HG02588 (cell line): ENCODE measurements around the gene SPATA6L.
"Not testable (repeated sequence)": the region's sequence is repeated elsewhere in the genome, so short reads cannot be mapped to it uniquely, and the experiment has no call there.

Experiments
- ATAC-seq: cut with Tn5 transposase; IDR thresholded peaks from one replicate; pipeline ENCODE4 v1.9.1; 2021; ENCODE audit warnings: mild to moderate bottlenecking, moderate library complexity; ENCODE audit not compliant: unreplicated experiment

Gene SPATA6L

DNA sequence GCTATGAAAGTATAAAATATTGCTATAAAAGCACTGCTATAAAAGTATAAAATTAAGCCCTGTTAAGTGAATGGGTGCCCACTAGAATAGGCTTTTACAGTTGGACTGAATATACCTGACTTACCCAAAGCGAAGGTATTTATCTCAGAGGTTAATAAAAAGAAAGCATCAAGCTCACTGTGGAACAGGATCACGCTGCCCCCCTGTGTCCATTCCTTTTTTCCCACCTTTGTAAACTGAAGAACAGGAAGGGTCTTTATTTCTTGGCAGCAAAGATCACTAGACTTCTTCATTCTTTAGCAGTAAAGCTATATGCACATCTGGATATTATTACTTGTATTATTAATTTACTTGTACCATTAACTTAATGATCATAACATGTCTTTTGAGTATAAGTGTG, 26.3 kb downstream of the SPATA6L start:
- no peak for ATAC-seq

- ATAC-seq: no peak
These were observed 26.9 kb downstream of the SPATA6L start for GRCh38 chr9:4639420-4639819.

GRCh38 chr9:4638968-4639367, 27.3 kb downstream of the SPATA6L start:
- no peak for ATAC-seq

DNA sequence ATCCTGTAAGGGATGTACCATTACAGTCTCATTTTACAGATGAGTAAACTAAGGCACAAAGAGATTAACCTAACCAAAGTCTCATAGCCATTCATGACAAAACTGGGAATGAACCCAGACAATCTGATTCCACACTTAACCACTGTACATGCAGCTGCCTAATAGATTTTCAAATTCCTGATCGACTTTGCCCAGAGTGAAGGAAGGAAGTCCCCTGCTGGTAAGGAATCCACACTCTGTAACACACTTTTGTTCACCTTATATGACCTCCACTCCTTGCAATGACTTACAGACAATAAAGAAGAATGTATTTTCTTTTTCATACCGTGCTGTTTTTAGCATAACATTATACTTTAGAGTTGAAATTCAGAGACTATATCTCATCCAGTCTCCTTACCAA, 35.4 kb downstream of the SPATA6L start:
- ATAC-seq: no peak

GRCh38 chr9:4622016-4622415, 44.3 kb downstream of the SPATA6L start:
- ATAC-seq: no peak

GRCh38 chr9:4620881-4621555, 45.3 kb downstream of the SPATA6L start:
- no peak for ATAC-seq

DNA sequence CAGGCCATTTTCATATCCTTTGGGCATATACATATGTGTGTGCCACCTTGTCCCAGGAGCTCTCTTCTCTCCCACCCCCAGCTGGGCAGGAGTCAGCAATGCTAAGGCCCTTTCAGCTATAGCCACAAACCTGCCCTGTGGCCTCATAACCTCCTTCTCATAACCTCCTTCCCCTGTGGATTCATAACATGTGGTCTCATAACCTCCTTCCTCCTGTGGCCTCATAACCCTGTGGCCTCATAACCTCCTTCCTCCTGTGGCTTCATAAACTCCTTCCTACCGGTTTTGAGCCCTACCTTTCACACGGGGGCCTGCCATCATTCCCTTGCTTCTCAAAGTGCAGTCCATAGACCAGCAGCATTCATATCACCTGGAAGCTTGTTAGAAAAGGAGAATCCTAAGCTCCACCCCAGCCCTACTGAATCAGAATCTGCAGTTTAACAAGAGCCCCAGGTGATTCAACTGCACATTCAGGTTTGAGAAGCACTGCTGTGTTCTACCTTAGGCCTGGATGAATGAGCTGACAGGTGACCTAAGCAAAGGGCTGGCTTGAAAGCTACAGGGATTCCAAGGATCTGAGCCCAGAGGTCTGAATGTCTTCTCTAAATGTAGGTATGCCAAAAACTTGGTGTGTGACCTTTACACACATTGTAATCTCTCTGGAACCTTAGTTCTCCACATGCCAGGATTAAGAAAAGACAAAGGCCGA, 46.1 kb downstream of the SPATA6L start:
- no peak for ATAC-seq

- ATAC-seq: no peak
These were observed 47.6 kb downstream of the SPATA6L start for GRCh38 chr9:4618700-4619099.

- ATAC-seq: no peak
These were observed 48.5 kb downstream of the SPATA6L start for GRCh38 chr9:4617752-4618151.

DNA sequence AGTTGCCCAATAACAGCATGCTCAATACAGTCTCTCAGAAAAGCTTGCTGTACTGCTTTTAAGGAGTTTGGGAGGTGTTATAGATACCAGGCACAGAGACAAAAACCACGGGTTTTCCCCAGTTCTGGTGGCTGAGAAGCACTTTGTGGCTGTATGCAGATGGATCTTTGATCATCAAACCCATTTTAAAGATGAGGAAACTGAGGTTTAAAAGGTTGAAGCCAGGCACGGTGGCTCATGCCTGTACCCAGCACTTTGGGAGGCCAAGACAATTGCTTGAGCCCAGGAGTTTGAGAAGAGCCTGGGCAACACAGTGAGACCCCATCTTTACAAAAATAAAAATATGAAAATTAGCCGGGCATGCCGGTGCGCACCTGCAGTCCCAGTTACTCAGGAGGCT, 50.5 kb downstream of the SPATA6L start:
- ATAC-seq: no peak

GRCh38 chr9:4615251-4615650, 51.0 kb downstream of the SPATA6L start:
- ATAC-seq: no peak

GRCh38 chr9:4614627-4615026, 51.7 kb downstream of the SPATA6L start:
- no peak for ATAC-seq

DNA sequence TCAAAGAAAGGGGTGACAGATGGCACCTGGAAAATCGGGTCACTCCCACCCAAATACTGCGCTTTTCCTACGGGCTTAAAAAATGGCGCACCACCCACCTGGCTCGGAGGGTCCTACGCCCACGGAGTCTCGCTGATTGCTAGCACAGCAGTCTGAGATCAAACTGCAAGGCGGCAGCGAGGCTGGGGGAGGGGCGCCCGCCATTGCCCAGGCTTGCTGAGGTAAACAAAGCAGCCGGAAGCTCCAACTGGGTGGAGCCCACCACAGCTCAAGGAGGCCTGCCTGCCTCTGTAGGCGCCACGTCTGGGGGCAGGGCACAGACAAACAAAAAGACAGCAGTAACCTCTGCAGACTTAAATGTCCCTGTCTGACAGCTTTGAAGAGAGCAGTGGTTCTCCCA, 60.2 kb downstream of the SPATA6L start:
- ATAC-seq: not testable (repeated sequence)

DNA sequence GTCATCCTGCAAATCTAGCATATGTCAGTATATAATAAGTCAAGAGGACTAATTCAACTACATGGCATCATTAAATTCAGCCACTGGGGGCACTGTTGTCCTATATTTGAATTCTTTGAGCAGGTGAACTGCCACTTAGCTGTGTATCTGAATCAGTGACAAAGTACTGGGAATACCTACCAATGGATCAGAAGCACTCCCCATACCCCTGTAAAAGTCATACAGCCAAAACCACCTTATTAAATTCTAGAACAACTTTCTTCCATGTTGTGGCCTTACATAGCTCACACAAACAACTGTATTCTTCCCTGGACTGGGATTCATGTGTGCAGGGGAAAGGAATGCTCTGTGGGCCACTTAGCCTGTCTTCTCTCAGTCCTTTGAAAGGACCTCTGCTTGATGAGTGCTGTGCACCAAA, 61.6 kb downstream of the SPATA6L start:
- ATAC-seq: peak; percentile 64

- ATAC-seq: no peak
These were observed 62.5 kb downstream of the SPATA6L start for GRCh38 chr9:4603830-4604229.

- ATAC-seq: no peak
These were observed 65.9 kb downstream of the SPATA6L start for GRCh38 chr9:4600368-4600767.

DNA sequence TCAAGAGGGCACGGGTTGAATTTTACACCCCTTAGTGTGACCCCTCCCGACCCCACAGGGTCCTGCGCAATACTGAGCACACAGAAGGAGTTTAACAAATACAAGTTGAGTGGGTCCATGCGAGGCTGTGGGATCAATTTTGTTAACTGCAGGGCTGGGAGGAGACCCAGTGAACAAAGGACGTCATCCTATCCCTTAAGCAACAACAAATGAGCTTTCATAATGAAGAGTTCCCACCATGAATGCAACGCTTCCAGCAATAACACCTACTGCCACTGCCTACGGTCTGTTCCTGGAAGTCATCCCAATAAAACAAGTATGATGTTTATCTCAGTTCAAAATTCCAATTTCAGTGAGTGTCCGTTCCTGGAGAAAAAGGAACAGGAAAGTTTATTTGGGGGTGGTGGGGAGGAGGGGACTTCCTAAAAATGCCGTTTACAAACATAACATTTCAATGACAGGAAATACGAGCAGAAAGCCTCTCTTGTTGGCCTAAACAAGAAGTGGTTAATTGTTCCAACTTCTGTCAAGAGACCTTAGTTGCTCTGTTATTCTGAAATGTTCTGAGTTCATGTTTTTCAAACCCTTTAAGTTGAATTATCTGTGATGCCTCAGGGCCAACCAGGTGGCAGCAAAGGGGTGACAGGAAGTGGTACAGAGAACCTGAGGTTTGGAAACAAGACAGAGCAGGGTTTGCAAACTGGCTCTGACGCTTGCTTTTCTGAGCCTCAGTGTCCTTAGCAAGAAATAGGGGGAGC, 69.9 kb downstream of the SPATA6L start:
- peak; percentile 49 for ATAC-seq

- no peak for ATAC-seq
These were observed 71.3 kb downstream of the SPATA6L start for GRCh38 chr9:4594994-4595393.

DNA sequence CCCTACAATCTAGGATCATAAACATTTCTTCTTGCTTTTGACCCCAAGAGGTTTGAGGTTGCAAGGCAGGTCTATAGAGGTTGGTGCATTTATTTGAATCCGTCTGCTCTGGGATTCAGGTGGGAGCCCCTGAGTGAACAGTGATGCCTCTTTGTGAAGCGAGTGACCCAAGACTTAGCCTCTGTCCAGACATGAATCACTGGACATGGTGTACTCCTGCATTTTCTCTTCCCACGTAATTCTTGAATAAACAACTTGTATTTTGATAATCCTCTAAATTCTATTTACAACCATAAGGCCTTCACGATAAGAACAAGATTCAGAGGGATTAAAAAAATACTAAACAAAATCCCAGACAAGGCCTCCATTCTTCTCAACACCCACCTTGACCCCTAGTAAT, 71.7 kb downstream of the SPATA6L start:
- no peak for ATAC-seq

- no peak for ATAC-seq
These were observed 73.4 kb downstream of the SPATA6L start for GRCh38 chr9:4592886-4593285.

DNA sequence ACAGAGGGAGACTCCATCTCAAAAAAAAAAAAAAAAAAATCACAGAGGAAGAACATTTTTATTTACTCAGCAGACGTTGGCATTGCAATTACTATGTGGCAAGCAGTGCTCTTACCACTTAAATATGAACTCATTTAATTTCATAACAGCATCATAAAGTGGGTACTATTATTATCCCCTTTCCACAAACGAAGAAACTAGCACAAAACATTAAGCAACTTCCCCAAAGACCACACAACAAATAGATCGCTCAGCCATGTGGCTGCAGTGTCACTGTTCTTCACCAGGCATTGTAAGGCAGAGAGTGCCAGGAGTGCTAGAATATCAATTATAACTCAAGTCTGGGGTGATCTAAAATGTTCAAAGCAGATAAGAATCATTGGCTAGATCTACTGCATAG, 74.0 kb downstream of the SPATA6L start:
- no peak for ATAC-seq

DNA sequence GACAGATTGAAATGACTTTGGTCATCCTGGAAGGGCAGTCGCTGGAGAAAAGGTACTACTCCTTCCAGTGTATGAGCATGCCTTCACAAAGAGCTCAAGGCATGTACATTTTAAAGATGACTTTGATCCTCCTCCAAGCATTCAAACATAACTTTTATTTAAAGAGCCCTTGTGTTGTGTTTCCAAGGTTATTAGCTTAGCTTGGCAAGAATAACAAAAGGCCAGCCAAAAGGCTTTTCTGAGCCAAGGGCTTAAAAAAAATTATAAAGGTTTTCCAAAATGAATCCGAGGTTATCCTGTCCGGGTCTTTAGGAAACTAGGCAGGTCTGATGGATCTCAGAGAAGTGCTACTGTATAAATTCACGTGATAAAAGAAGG, 75.2 kb downstream of the SPATA6L start:
- ATAC-seq: no peak
